ENCODE results near the gene LPIN1. TPM values are rescaled to one million over a fixed set of nuclear protein-coding genes. Genes with fewer than 3 reads are reported as not detected.
"Not testable (repeated sequence)": the region's sequence is repeated elsewhere in the genome, so short reads cannot be mapped to it uniquely, and the experiment has no call there.

LPIN1 gene
- total RNA-seq, 1 experiment from 2014 or later = 15.7 TPM

- peak; percentile 19 for DNase-seq (ENCODE audit: low read depth)
These were observed 29.6 kb upstream of the LPIN1 start for GRCh38 chr2:11716689-11717321.

- no peak for DNase-seq (ENCODE audit: low read depth)
These were observed 28.8 kb upstream of the LPIN1 start for GRCh38 chr2:11717623-11718022.

- DNase-seq (ENCODE audit: low read depth) = no peak
These were observed 27.8 kb upstream of the LPIN1 start for GRCh38 chr2:11718606-11719005.

GRCh38 chr2:11719230-11719977 is 27.0 kb upstream of the LPIN1 start:
- DNase-seq (ENCODE audit: low read depth) = no peak

- DNase-seq (ENCODE audit: low read depth) = no peak
These were observed 25.7 kb upstream of the LPIN1 start for GRCh38 chr2:11720752-11721151.

GRCh38 chr2:11722292-11723060 is 24.0 kb upstream of the LPIN1 start:
- DNase-seq (ENCODE audit: low read depth) = no peak

- no peak for DNase-seq (ENCODE audit: low read depth)
These were observed 23.4 kb upstream of the LPIN1 start for GRCh38 chr2:11723061-11723371.

- DNase-seq (ENCODE audit: low read depth) = no peak
These were observed 22.3 kb upstream of the LPIN1 start for GRCh38 chr2:11724151-11724550.

GRCh38 chr2:11726384-11726783 is 20.0 kb upstream of the LPIN1 start:
- no peak for DNase-seq (ENCODE audit: low read depth)

- DNase-seq (ENCODE audit: low read depth) = no peak
These were observed 16.8 kb upstream of the LPIN1 start for GRCh38 chr2:11729362-11730212.

GRCh38 chr2:11731214-11731984 is 15.0 kb upstream of the LPIN1 start:
- DNase-seq (ENCODE audit: low read depth) = not testable (repeated sequence)

- DNase-seq (ENCODE audit: low read depth) = no peak
These were observed 13.8 kb upstream of the LPIN1 start for GRCh38 chr2:11732587-11732986.

GRCh38 chr2:11737852-11738251 is 8.6 kb upstream of the LPIN1 start:
- DNase-seq (ENCODE audit: low read depth) = not testable (repeated sequence)

- DNase-seq (ENCODE audit: low read depth) = peak; percentile 67
These were observed 7.6 kb upstream of the LPIN1 start for GRCh38 chr2:11738589-11739436.

GRCh38 chr2:11740723-11741122 is 5.7 kb upstream of the LPIN1 start:
- no peak for DNase-seq (ENCODE audit: low read depth)

- DNase-seq (ENCODE audit: low read depth) = peak; percentile 54
These were observed 4.1 kb upstream of the LPIN1 start for GRCh38 chr2:11742317-11742701.

- DNase-seq (ENCODE audit: low read depth) = no peak
These were observed 3.6 kb upstream of the LPIN1 start for GRCh38 chr2:11742702-11743357.

GRCh38 chr2:11743366-11743765 is 3.1 kb upstream of the LPIN1 start:
- no peak for DNase-seq (ENCODE audit: low read depth)

- peak; percentile 99 for DNase-seq (ENCODE audit: low read depth)
These were observed 2.4 kb upstream of the LPIN1 start for GRCh38 chr2:11743846-11744553.

Data from LHCN-M2 (cell line).